Fibroblast of pulmonary artery (primary cell): ENCODE results near the gene POLE.
A peak's percentile ranks its signal among the peaks of the same experiment; 100 is the strongest.

ENCODE experiments used
- DNase-seq: peaks from one replicate; pipeline ENCODE4 v3.0.0-alpha.2; 2010; ENCODE audit warnings: low read depth
- H3K4me3 ChIP-seq: replicated peaks from 2 replicates; pipeline ENCODE4 v1.5.1; 2011; ENCODE audit warnings: low read depth, mild to moderate bottlenecking, control low read depth, low read length, moderate library complexity
- CTCF ChIP-seq: IDR thresholded peaks from 2 replicates; pipeline ENCODE4 v1.5.1; 2011; ENCODE audit warnings: mild to moderate bottlenecking, control low read depth, low read length, inconsistent platforms; ENCODE audit errors: missing control alignments

Gene POLE

GRCh38 chr12:132653567-132654290 lies 33.4 kb downstream of the POLE start:
- DNase-seq: peak; percentile 5
- H3K4me3 ChIP-seq: no peak overlapping the region
- no peak for TF ChIP-seq CTCF

GRCh38 chr12:132651444-132652100 lies 35.6 kb downstream of the POLE start:
- H3K4me3 ChIP-seq: no peak overlapping the region

GRCh38 chr12:132649226-132649945 lies 37.8 kb downstream of the POLE start:
- no peak for TF ChIP-seq CTCF

More at GRCh38 chr12:132651444-132652100, 35.6 kb downstream of the POLE start:
- DNase-seq: no peak
- TF ChIP-seq CTCF: no peak

GRCh38 chr12:132648616-132649225 lies 38.4 kb downstream of the POLE start:
- no peak for TF ChIP-seq CTCF
- H3K4me3 ChIP-seq: no peak overlapping the region
- no peak for DNase-seq

More at GRCh38 chr12:132649226-132649945, 37.8 kb downstream of the POLE start:
- no peak overlapping the region for H3K4me3 ChIP-seq
- DNase-seq: no peak

- no peak for TF ChIP-seq CTCF
- no peak for DNase-seq
- no peak overlapping the region for H3K4me3 ChIP-seq
Measured at GRCh38 chr12:132647858-132648257, 39.3 kb downstream of the POLE start.

- no peak for DNase-seq
- TF ChIP-seq CTCF: no peak
Measured at GRCh38 chr12:132646850-132647249, 40.3 kb downstream of the POLE start.

More at GRCh38 chr12:132646850-132647249, 40.3 kb downstream of the POLE start:
- no peak overlapping the region for H3K4me3 ChIP-seq
